ENCODE data around the gene ELN.

DNA sequence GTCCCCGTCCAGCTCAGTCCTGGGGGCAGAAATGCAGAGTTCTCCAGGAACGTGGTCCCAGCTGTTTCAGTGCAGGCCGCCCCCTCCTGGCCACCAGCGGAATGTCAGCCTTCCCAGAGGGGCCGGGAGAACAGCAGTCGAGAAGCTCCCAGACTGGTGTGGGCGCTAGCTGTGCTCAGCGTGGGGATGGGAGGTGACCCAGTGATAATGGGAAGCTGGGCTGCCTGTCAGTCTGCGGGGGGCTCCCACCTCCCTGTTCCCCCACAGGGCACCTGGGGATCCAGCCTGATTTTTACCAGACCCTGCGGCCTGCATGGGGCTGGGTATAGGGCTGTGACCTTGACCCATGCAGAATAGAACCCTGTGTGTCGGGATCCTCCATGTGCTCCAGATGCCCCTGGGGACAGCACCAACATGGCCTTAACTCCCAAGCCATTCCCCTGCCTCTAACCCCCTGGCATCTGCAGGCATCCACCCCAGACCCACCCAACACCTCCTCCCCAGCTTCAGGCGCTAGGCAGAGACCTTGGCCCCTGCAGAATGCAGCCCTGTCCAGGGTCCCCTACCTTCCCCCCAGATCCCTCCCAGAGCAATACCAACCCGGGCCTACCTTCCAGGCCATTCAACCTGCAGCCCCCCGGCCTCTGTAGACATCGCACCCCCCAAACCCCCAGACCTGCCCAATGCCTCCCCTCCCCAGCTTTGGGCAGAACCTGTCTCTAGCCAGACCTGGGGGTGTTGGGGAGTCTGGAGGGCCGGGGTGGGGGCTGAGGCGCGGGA is 880 bp upstream of the ELN start:
- TF ChIP-seq, protein P1, sequence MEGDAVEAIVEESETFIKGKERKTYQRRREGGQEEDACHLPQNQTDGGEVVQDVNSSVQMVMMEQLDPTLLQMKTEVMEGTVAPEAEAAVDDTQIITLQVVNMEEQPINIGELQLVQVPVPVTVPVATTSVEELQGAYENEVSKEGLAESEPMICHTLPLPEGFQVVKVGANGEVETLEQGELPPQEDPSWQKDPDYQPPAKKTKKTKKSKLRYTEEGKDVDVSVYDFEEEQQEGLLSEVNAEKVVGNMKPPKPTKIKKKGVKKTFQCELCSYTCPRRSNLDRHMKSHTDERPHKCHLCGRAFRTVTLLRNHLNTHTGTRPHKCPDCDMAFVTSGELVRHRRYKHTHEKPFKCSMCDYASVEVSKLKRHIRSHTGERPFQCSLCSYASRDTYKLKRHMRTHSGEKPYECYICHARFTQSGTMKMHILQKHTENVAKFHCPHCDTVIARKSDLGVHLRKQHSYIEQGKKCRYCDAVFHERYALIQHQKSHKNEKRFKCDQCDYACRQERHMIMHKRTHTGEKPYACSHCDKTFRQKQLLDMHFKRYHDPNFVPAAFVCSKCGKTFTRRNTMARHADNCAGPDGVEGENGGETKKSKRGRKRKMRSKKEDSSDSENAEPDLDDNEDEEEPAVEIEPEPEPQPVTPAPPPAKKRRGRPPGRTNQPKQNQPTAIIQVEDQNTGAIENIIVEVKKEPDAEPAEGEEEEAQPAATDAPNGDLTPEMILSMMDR (IDR thresholded peaks at IDR 0.05): peak; percentile 77 to 98 (median 82)
- no peak for TF ChIP-seq POLR2A (IDR thresholded peaks at IDR 0.05)

All from thyroid gland (tissue), 4 donors.